PFSK-1 (cell line): Measurements from ENCODE around the gene AANAT.
A peak's percentile ranks its signal among the peaks of the same experiment; 100 is the strongest.

Experiments
- FOXP2 ChIP-seq: optimal IDR thresholded peaks from 2 replicates; pipeline ENCODE3; 2011; ENCODE audit warnings: borderline replicate concordance, control low read depth, inconsistent platforms; ENCODE audit not compliant: insufficient read depth; ENCODE audit errors: extremely low read length, extremely low read depth
- POLR2AphosphoS5 ChIP-seq: IDR thresholded peaks from 2 replicates; pipeline ENCODE4 v1.6.1; 2012; ENCODE audit warnings: low read depth, mild to moderate bottlenecking, control low read depth, low read length, moderate library complexity
- REST ChIP-seq, 2 experiments: IDR thresholded peaks; 2 replicates each; pipeline versions ENCODE4 v1.6.1 to v1.8.0; 2011 to 2012; ENCODE audit warnings: low read depth in 2 of 2, low read length in 2 of 2, control low read depth in 1 of 2, inconsistent platforms in 1 of 2, mild to moderate bottlenecking in 1 of 2, moderate library complexity in 1 of 2; ENCODE audit not compliant: insufficient read depth in 1 of 2
- SIN3A ChIP-seq: IDR thresholded peaks from 2 replicates; pipeline ENCODE4 v1.6.1; 2012; ENCODE audit warnings: mild to moderate bottlenecking, low read length, moderate library complexity, borderline replicate concordance; ENCODE audit not compliant: insufficient read depth
- TAF1 ChIP-seq: IDR thresholded peaks from 2 replicates; pipeline ENCODE4 v1.6.1; 2012; ENCODE audit warnings: low read length, control low read depth, borderline replicate concordance; ENCODE audit not compliant: insufficient read depth

AANAT gene

GRCh38 chr17:76451506-76451905 is 15.9 kb upstream of the AANAT start:
- TF ChIP-seq SIN3A (no peak), FOXP2 (no peak), TAF1 (no peak), REST (IDR thresholded peaks at IDR 0.05; ENCODE audit: insufficient read depth in 1 of 2, low read depth in 2 of 2, low read length in 2 of 2) (no peak), POLR2AphosphoS5 (no peak)

- no peak for TF ChIP-seq TAF1
- TF ChIP-seq FOXP2 = no peak
- no peak for TF ChIP-seq SIN3A
- TF ChIP-seq POLR2AphosphoS5 = no peak
- TF ChIP-seq REST (IDR thresholded peaks at IDR 0.05; ENCODE audit: insufficient read depth in 1 of 2, low read depth in 2 of 2, low read length in 2 of 2) = no peak
Measured at GRCh38 chr17:76452127-76452659, 15.2 kb upstream of the AANAT start.

GRCh38 chr17:76452660-76453430 is 14.6 kb upstream of the AANAT start, which contains the start of gene UBE2O:
UBE2O (minus strand) TSS chr17:76453152; CDS start chr17:76453141, 11 bp downstream.
- TF ChIP-seq FOXP2 = peak; percentile 78
- no peak for TF ChIP-seq REST (IDR thresholded peaks at IDR 0.05; ENCODE audit: insufficient read depth in 1 of 2, low read depth in 2 of 2, low read length in 2 of 2)
- no peak for TF ChIP-seq SIN3A
- TF ChIP-seq POLR2AphosphoS5 = peak; percentile 66
- TF ChIP-seq TAF1 = peak; percentile 76; the same call in 1 of the 2 replicates

- no peak for TF ChIP-seq POLR2AphosphoS5
- TF ChIP-seq FOXP2 = no peak
- TF ChIP-seq REST (IDR thresholded peaks at IDR 0.05; ENCODE audit: insufficient read depth in 1 of 2, low read depth in 2 of 2, low read length in 2 of 2) = 0 out of 4 replicates have a peak, but pooled peaks of 1 of the 2 experiments have one; percentile 3
Measured at GRCh38 chr17:76453431-76453743, 14.0 kb upstream of the AANAT start.
